AG09309 (cell line): ENCODE results near the gene CANX.

Experiments used
- DNase-seq: peaks from one replicate; pipeline ENCODE4 v3.0.0-alpha.2; 2010; ENCODE audit warnings: low read depth
- H3K4me3 ChIP-seq: 2 replicates; pipeline ENCODE4 v1.5.1; 2011; ENCODE audit warnings: mild to moderate bottlenecking, low read depth, low read length, moderate library complexity; ENCODE audit not compliant: control insufficient read depth
- TF ChIP-seq, protein P1 (sequence below): IDR thresholded peaks from 2 replicates; pipeline ENCODE4 v1.5.1; 2011; ENCODE audit warnings: mild to moderate bottlenecking, low read depth, low read length, inconsistent platforms; ENCODE audit not compliant: insufficient read depth, control insufficient read depth; ENCODE audit errors: missing control alignments

The CANX gene

DNA sequence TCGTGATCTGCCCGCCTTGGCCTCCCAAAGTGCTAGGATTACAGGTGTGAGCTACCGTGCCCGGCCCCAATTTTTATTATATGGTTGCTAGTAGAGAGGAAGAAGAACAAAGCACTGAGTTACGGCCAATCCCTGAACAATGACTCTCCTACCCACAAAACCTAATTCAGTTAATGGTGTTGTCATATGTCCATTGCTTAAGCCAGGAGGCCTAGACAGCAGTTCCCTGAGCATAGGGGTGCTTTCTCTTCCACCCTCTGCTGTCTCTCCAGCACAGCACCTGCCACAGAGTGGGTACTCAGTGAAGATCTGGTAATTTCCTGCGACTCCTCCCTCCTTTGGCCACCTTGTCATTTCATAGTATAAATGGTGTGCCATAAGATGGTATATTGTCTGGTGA lies 73.6 kb downstream of the CANX start:
- no peak for DNase-seq
- TF ChIP-seq, protein P1, sequence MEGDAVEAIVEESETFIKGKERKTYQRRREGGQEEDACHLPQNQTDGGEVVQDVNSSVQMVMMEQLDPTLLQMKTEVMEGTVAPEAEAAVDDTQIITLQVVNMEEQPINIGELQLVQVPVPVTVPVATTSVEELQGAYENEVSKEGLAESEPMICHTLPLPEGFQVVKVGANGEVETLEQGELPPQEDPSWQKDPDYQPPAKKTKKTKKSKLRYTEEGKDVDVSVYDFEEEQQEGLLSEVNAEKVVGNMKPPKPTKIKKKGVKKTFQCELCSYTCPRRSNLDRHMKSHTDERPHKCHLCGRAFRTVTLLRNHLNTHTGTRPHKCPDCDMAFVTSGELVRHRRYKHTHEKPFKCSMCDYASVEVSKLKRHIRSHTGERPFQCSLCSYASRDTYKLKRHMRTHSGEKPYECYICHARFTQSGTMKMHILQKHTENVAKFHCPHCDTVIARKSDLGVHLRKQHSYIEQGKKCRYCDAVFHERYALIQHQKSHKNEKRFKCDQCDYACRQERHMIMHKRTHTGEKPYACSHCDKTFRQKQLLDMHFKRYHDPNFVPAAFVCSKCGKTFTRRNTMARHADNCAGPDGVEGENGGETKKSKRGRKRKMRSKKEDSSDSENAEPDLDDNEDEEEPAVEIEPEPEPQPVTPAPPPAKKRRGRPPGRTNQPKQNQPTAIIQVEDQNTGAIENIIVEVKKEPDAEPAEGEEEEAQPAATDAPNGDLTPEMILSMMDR: no peak

DNA sequence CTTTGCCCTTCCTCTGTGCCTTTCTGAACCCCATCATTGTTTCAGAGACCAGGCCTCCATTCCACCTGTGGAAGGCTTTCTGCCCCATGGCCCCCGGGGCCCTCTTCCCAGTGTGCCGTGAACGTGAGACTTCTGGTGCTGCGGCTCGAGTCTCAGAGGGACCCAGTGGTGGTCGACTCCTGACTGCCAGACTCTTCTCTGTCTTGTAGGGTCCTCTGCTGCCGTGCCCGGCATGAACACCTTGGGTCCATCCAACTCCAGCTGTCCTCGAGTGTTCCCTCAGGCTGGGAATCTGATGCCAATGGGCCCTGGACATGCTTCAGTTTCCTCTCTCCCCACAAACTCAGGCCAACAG lies 74.9 kb downstream of the CANX start:
- no peak overlapping the region for H3K4me3 ChIP-seq
- no peak for DNase-seq
- TF ChIP-seq, protein P1: no peak

More for the DNA sequence above, 73.6 kb downstream of the CANX start:
- H3K4me3 ChIP-seq: no peak overlapping the region

DNA sequence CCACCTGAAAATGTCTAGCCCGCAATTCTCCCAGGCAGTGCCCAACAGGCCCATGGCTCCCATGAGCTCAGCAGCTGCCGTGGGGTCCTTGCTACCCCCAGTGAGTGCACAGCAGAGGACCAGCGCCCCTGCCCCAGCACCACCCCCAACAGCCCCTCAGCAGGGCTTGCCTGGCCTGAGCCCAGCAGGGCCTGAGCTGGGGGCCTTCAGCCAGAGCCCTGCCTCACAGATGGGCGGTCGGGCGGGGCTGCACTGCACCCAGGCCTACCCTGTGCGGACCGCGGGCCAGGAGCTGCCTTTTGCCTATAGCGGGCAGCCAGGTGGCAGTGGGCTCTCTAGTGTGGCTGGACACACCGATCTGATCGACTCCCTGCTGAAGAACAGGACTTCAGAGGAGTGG lies 75.7 kb downstream of the CANX start:
- TF ChIP-seq, protein P1: no peak
- no peak overlapping the region for H3K4me3 ChIP-seq
- no peak for DNase-seq

DNA sequence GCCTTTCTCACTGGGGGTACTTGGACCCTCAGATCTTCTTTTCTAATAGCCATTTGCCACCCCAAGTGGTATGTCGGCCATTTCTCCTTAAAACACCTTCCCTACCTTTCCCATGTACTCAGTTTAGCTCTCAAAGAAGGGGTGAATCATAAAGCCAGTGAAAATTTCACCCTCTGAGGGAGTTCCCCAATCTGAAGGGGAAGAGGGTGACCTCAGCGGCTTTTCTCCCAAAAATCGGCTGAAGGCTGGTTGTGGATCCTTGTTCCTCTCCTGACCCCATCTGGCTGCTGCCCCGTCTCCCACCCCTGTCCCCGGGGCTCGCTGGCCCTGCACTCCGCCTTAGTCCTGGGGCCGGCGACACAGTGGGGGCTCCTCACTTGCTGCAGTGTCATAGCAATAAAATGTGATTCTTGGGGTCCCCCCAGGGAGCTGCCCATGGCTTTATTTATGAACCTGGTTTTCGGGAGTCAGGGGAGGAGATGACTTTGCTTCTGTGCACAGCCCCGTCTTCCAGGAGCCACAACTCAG lies 77.7 kb downstream of the CANX start:
- H3K4me3 ChIP-seq: no peak overlapping the region
- DNase-seq: no peak
- TF ChIP-seq, protein P1: no peak

DNA sequence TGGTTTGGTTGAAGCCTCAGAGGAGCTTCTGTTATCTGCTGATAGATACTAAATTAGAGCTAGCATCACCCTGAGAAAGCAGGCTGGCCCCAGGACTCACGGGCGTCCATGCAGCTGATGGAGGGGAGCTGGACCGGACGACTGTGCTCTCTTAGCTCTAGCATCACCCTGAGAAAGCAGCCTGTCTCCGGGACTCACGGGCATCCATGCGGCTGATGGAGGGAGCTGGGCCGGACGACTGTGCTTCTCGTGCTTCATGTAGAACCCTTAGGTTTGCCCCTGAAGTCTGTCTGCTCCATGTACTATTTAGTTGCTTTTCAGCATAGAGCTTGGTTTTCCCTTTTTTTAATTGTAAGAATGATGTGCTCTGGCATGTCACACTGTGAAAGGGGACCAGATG lies 78.7 kb downstream of the CANX start:
- TF ChIP-seq, protein P1: no peak
- no peak for DNase-seq

DNA sequence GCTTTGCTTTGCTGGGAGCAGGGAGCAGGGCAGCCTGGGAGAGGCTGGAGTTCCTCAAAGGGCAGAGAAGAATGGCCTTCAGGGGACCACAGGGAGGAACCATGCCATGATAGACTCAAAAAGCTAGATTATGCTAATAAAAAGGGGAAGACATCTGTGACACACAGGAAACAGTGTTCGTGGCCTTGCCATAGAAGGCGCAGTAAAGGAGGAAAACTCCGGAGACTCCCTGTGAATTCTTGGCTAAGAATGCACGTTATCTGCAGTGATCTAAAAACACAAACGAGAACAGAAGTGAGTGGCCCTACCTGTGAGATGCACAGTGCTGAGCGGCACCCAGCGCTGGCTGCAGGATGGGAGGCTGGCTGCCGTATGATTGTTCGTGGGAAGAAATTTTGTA lies 79.1 kb downstream of the CANX start:
- no peak overlapping the region for H3K4me3 ChIP-seq
- no peak for DNase-seq
- TF ChIP-seq, protein P1: no peak

More for the DNA sequence above, 78.7 kb downstream of the CANX start:
- no peak overlapping the region for H3K4me3 ChIP-seq

DNA sequence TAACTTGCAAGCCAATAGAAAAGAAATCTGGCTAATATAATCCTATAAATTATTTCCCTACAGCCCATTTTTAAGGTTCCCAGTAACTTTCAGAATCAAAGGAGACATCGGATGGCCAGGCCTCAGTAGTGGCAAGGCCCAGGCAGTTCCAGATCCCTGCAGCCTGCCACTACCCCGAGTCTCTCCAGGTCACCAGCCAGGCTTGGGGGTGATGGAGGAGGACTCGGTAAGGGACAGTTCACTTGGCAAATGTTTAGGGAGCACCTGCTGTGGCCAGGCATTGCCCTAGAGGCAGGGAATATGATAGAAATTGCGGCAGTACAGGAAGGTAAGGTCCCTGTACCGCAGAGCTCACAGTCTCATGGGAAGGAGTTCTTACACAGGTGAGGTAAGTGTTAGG lies 79.8 kb downstream of the CANX start:
- H3K4me3 ChIP-seq: no peak overlapping the region
- no peak for DNase-seq
- TF ChIP-seq, protein P1: no peak
